ENCODE results near the gene JMJD1C.
"Not testable (repeated sequence)": the region's sequence is repeated elsewhere in the genome, so short reads cannot be mapped to it uniquely, and the experiment has no call there.

Gene JMJD1C

GRCh38 chr10:63294781-63295180 lies 171.0 kb downstream of the JMJD1C start:
- H3K79me2 ChIP-seq (ENCODE audit: control insufficient read depth, low read length) = 0 out of 2 replicates have a peak, but pooled peaks cover 4% of the 10 kb centered on the region

GRCh38 chr10:63292847-63293246 lies 172.9 kb downstream of the JMJD1C start:
- not testable (repeated sequence) for H3K27me3 ChIP-seq (ENCODE audit: control insufficient read depth, low read length); H3K9me2 ChIP-seq (replicated peaks; ENCODE audit: control insufficient read depth, low read length); H3K9me3 ChIP-seq (ENCODE audit: control insufficient read depth, insufficient read depth, low read length); H3K4me2 ChIP-seq (ENCODE audit: low read length); H3K79me2 ChIP-seq (ENCODE audit: control insufficient read depth, low read length); H3K4me1 ChIP-seq (ENCODE audit: control insufficient read depth, low read length); H3K36me3 ChIP-seq (ENCODE audit: control insufficient read depth, low read length); H3K4me3 ChIP-seq (ENCODE audit: low read length); H4K20me1 ChIP-seq (ENCODE audit: control insufficient read depth, insufficient read depth, low read depth, low read length); H3K27ac ChIP-seq (ENCODE audit: low read depth, low read length); H3F3A ChIP-seq (ENCODE audit: control insufficient read depth, insufficient read depth)

More at GRCh38 chr10:63294781-63295180, 171.0 kb downstream of the JMJD1C start:
- Histone ChIP-seq H3K4me2 (ENCODE audit: low read length) (no peak overlapping the region), H3K27ac (ENCODE audit: low read depth, low read length) (no peak overlapping the region), H3F3A (ENCODE audit: control insufficient read depth, insufficient read depth) (no peaks in the 10 kb centered on the region), H3K4me1 (ENCODE audit: control insufficient read depth, low read length) (no peaks in the 10 kb centered on the region), H3K9me3 (ENCODE audit: control insufficient read depth, insufficient read depth, low read length) (no peaks in the 10 kb centered on the region), H3K27me3 (ENCODE audit: control insufficient read depth, low read length) (no peaks in the 10 kb centered on the region), H3K9me2 (replicated peaks; ENCODE audit: control insufficient read depth, low read length) (no peaks in the 10 kb centered on the region), H3K36me3 (ENCODE audit: control insufficient read depth, low read length) (no peaks in the 10 kb centered on the region), H3K4me3 (ENCODE audit: low read length) (no peak overlapping the region), H4K20me1 (ENCODE audit: control insufficient read depth, insufficient read depth, low read depth, low read length) (peaks cover 4% of the 10 kb centered on the region; the same call in 1 of the 2 replicates)
- TF ChIP-seq CTCF (IDR thresholded peaks at IDR 0.05; ENCODE audit: low read depth, low read length, poor library complexity, severe bottlenecking) (no peak), EZH2phosphoT487 (IDR thresholded peaks at IDR 0.05; ENCODE audit: borderline replicate concordance, low read length) (no peak)

- no peaks in the 10 kb centered on the region for H3K27me3 ChIP-seq (ENCODE audit: control insufficient read depth, low read length)
- no peak overlapping the region for H3K4me2 ChIP-seq (ENCODE audit: low read length)
- no peaks in the 10 kb centered on the region for H3K9me3 ChIP-seq (ENCODE audit: control insufficient read depth, insufficient read depth, low read length)
- H3F3A ChIP-seq (ENCODE audit: control insufficient read depth, insufficient read depth) = no peaks in the 10 kb centered on the region
- TF ChIP-seq EZH2phosphoT487 (IDR thresholded peaks at IDR 0.05; ENCODE audit: borderline replicate concordance, low read length) = no peak
- peaks cover 5% of the 10 kb centered on the region; the same call in 1 of the 2 replicates for H3K4me1 ChIP-seq (ENCODE audit: control insufficient read depth, low read length)
- H3K36me3 ChIP-seq (ENCODE audit: control insufficient read depth, low read length) = no peaks in the 10 kb centered on the region
- no peaks in the 10 kb centered on the region; the same call in 1 of the 2 replicates for H4K20me1 ChIP-seq (ENCODE audit: control insufficient read depth, insufficient read depth, low read depth, low read length)
- peaks cover 3% of the 10 kb centered on the region; the same call in 1 of the 2 replicates for H3K79me2 ChIP-seq (ENCODE audit: control insufficient read depth, low read length)
- H3K4me3 ChIP-seq (ENCODE audit: low read length) = no peak overlapping the region
- no peak overlapping the region for H3K27ac ChIP-seq (ENCODE audit: low read depth, low read length)
- no peaks in the 10 kb centered on the region for H3K9me2 ChIP-seq (replicated peaks; ENCODE audit: control insufficient read depth, low read length)
These were observed 177.6 kb downstream of the JMJD1C start for GRCh38 chr10:63288170-63288569.

- H4K20me1 ChIP-seq (ENCODE audit: control insufficient read depth, insufficient read depth, low read depth, low read length) = no peaks in the 10 kb centered on the region; the same call in 1 of the 2 replicates
- no peak overlapping the region for H3K4me3 ChIP-seq (ENCODE audit: low read length)
- no peaks in the 10 kb centered on the region for H3K9me2 ChIP-seq (replicated peaks; ENCODE audit: control insufficient read depth, low read length)
- H3K4me1 ChIP-seq (ENCODE audit: control insufficient read depth, low read length) = peaks cover 5% of the 10 kb centered on the region; the same call in 1 of the 2 replicates
- no peaks in the 10 kb centered on the region for H3K9me3 ChIP-seq (ENCODE audit: control insufficient read depth, insufficient read depth, low read length)
- no peaks in the 10 kb centered on the region for H3K36me3 ChIP-seq (ENCODE audit: control insufficient read depth, low read length)
- no peaks in the 10 kb centered on the region for H3F3A ChIP-seq (ENCODE audit: control insufficient read depth, insufficient read depth)
- peaks cover 6% of the 10 kb centered on the region for H3K79me2 ChIP-seq (ENCODE audit: control insufficient read depth, low read length)
- no peak overlapping the region for H3K4me2 ChIP-seq (ENCODE audit: low read length)
- H3K27me3 ChIP-seq (ENCODE audit: control insufficient read depth, low read length) = no peaks in the 10 kb centered on the region
- no peak overlapping the region for H3K27ac ChIP-seq (ENCODE audit: low read depth, low read length)
- no peak for TF ChIP-seq CTCF (IDR thresholded peaks at IDR 0.05; ENCODE audit: low read depth, low read length, poor library complexity, severe bottlenecking)
- TF ChIP-seq EZH2phosphoT487 (IDR thresholded peaks at IDR 0.05; ENCODE audit: borderline replicate concordance, low read length) = no peak
These were observed 179.0 kb downstream of the JMJD1C start for GRCh38 chr10:63286754-63287264.
